Measurements from ENCODE around the gene SPDYC. TPM values are rescaled to one million over a fixed set of nuclear protein-coding genes. Genes with fewer than 3 reads are reported as not detected.

Gene SPDYC
- total and polyA plus RNA-seq, 2 experiments from 2014 or later: 0.27 TPM; not detected in 1

GRCh38 chr11:65120831-65121230, 49.2 kb upstream of the SPDYC start (continued):
- no peak for TF ChIP-seq ZNF462 (CRISPR knock-in tag; IDR thresholded peaks at IDR 0.05)

GRCh38 chr11:65121447-65121864, 48.6 kb upstream of the SPDYC start:
- Mint-ChIP-seq H3K36me3 (ENCODE audit: low read depth) (peaks cover 75% of the 10 kb centered on the region), H3K4me1 (peaks cover 20% of the 10 kb centered on the region), H3K9me3 (no peaks in the 10 kb centered on the region; the same call in 2 of the 3 replicates), H3K27me3 (ENCODE audit: insufficient read depth, low read depth, poor library complexity) (peaks cover 27% of the 10 kb centered on the region), H3K4me3 (peak overlapping the region; percentile 100), H3K27ac (peak overlapping the region; percentile 99)
- peak overlapping the region; percentile 90 for H3K27ac ChIP-seq (ENCODE audit: low read depth)
- peaks cover 18% of the 10 kb centered on the region for H3K36me3 ChIP-seq (ENCODE audit: insufficient read depth)
- H3K4me1 ChIP-seq (ENCODE audit: insufficient read depth): peaks cover 11% of the 10 kb centered on the region
- H4K20me1 ChIP-seq (replicated peaks; ENCODE audit: insufficient read depth): peaks cover 10% of the 10 kb centered on the region
- peak overlapping the region; percentile 94 for H3K4me3 ChIP-seq
- H3K4me2 ChIP-seq: peak overlapping the region; percentile 96
- peaks cover 44% of the 10 kb centered on the region for H3K79me2 ChIP-seq (replicated peaks; ENCODE audit: insufficient read depth)
- no peaks in the 10 kb centered on the region for H3K27me3 ChIP-seq (ENCODE audit: insufficient read depth)
- DNase-seq (ENCODE audit: low spot score) (peak; percentile 35), ATAC-seq (no peak; the same call in 2 of the 3 replicates)
- TF ChIP-seq CTCF (conservative IDR thresholded peaks at IDR 0.05; ENCODE audit: low read depth in 2 of 2): no peak
- no peak for TF ChIP-seq ZNF114 (CRISPR knock-in tag; IDR thresholded peaks at IDR 0.05)
- no peak for TF ChIP-seq ETS1 (IDR thresholded peaks at IDR 0.05)
- TF ChIP-seq POLR2AphosphoS5 (IDR thresholded peaks at IDR 0.05; ENCODE audit: low read depth): no peak
- no peak for TF ChIP-seq NANOG (IDR thresholded peaks at IDR 0.05; ENCODE audit: borderline replicate concordance)
- no peak for TF ChIP-seq EZH2 (IDR thresholded peaks at IDR 0.05; ENCODE audit: low read depth, unreplicated experiment)
- H3F3A ChIP-seq (replicated peaks; ENCODE audit: low read depth): peaks cover 34% of the 10 kb centered on the region
- no peak overlapping the region for H2AFZ ChIP-seq
- no peaks in the 10 kb centered on the region for H3K9me2 ChIP-seq (ENCODE audit: insufficient read depth)
